GM11168 (cell line): ENCODE results near the gene OR6B1.
"Not testable (repeated sequence)": the region's sequence is repeated elsewhere in the genome, so short reads cannot be mapped to it uniquely, and the experiment has no call there.

Experiments used
- in situ Hi-C: fragments of 300-500 bp; cut with MboI; formaldehyde crosslinking; loops from one replicate; pipeline ENCODE4 v1.12.0; 2022; ENCODE audit warnings: low sequenced_read_pairs; ENCODE audit not compliant: unreplicated experiment

OR6B1 gene

GRCh38 chr7:144001543-144001942 is 1.4 kb downstream of the OR6B1 start:
- in situ Hi-C loops: no loop called here

- in situ Hi-C loops: no loop called here
Measured at GRCh38 chr7:144004703-144005102, 4.6 kb downstream of the OR6B1 start.

GRCh38 chr7:144006029-144006691 is 6.0 kb downstream of the OR6B1 start:
- in situ Hi-C loops: no loop called here

- in situ Hi-C loops: no loop called here
Measured at GRCh38 chr7:144006692-144007042, 6.5 kb downstream of the OR6B1 start.

GRCh38 chr7:144009361-144009760 is 9.2 kb downstream of the OR6B1 start:
- in situ Hi-C loops: no loop called here

- in situ Hi-C loops: not testable (repeated sequence)
Measured at GRCh38 chr7:144010061-144010460, 9.9 kb downstream of the OR6B1 start.

- in situ Hi-C loops: not testable (repeated sequence)
Measured at GRCh38 chr7:144010821-144011220, 10.7 kb downstream of the OR6B1 start.

- in situ Hi-C loops: no loop called here
Measured at GRCh38 chr7:144011458-144012230, 11.5 kb downstream of the OR6B1 start.

- in situ Hi-C loops: no loop called here
Measured at GRCh38 chr7:144018065-144018464, 17.9 kb downstream of the OR6B1 start.

GRCh38 chr7:144019457-144019856 is 19.3 kb downstream of the OR6B1 start:
- in situ Hi-C loops: no loop called here

GRCh38 chr7:144020340-144020739 is 20.2 kb downstream of the OR6B1 start:
- in situ Hi-C loops: no loop called here

GRCh38 chr7:144022169-144022568 is 22.0 kb downstream of the OR6B1 start:
- in situ Hi-C loops: no loop called here

- in situ Hi-C loops: no loop called here
Measured at GRCh38 chr7:144023171-144023827, 23.2 kb downstream of the OR6B1 start.

- in situ Hi-C loops: no loop called here
Measured at GRCh38 chr7:144024213-144024612, 24.1 kb downstream of the OR6B1 start.

GRCh38 chr7:144026203-144026883 is 26.2 kb downstream of the OR6B1 start:
- in situ Hi-C loops: no loop called here

GRCh38 chr7:144027070-144027469 is 26.9 kb downstream of the OR6B1 start:
- in situ Hi-C loops: no loop called here

- in situ Hi-C loops: no loop called here
Measured at GRCh38 chr7:144027974-144028373, 27.9 kb downstream of the OR6B1 start.

GRCh38 chr7:144028547-144028946 is 28.4 kb downstream of the OR6B1 start:
- in situ Hi-C loops: no loop called here

GRCh38 chr7:144032516-144032915 is 32.4 kb downstream of the OR6B1 start:
- in situ Hi-C loops: no loop called here

- in situ Hi-C loops: no loop called here
Measured at GRCh38 chr7:144032985-144033709, 33.0 kb downstream of the OR6B1 start.
